K562 (cell line): Measurements from ENCODE around the gene PKHD1. TPM values are rescaled to one million over a fixed set of nuclear protein-coding genes. Genes with fewer than 3 reads are reported as not detected.

ENCODE experiments used
- ATAC-seq: fragments of 200-7000 bp; cut with Tn5 transposase; 3 replicates; pipeline ENCODE4 v1.9.1; 2020; ENCODE audit warnings: moderate library complexity
- BruUV-seq: library from RNA; stranded (reverse); fragments of 400-500 nt; replicated peaks from 2 replicates; lab custom pipeline; 2021; lab: Mats Ljungman, UMichigan
- CTCF ChIA-PET: fragments of 300-600 bp; formaldehyde crosslinking; extraction: SDS; loops from one replicate; lab custom pipeline; 2021; ENCODE audit warnings: low intra/inter-chr PET ratio; lab: Yijun Ruan, JAX
- POLR2A ChIA-PET: fragments of 300-600, 350-650 bp; sonication (Branson Sonifier 250); formaldehyde crosslinking; extraction: SDS; loops from one replicate; lab custom pipeline; 2021; ENCODE audit warnings: antibody characterized with exemption, inconsistent platforms; lab: Yijun Ruan, JAX
- DNase-seq, 4 experiments: peaks; one replicate each; pipeline versions ENCODE4 v3.0.0 to v3.0.0-alpha.2; 2011 to 2018; ENCODE audit warnings: low spot score in 3 of 4, mixed read lengths in 3 of 4; ENCODE audit errors: extremely low read depth in 1 of 4
- FAIRE-seq: peaks from 2 replicates; lab custom pipeline; 2011; peaks lifted over from hg19 to GRCh38; lab: Jason Lieb, UNC
- H2AFZ ChIP-seq: 2 replicates; pipeline ENCODE4 v1.6.0; 2011; ENCODE audit warnings: low read depth, low read length, control low read depth, inconsistent platforms
- H3K27ac ChIP-seq: fragments of 200-600 bp; 3 replicates; pipeline ENCODE4 v1.8.0; 2011; ENCODE audit warnings: low read depth, mild to moderate bottlenecking, control low read depth, inconsistent platforms, low read length, moderate library complexity, mixed read lengths; ENCODE audit errors: extremely low read depth
- H3K27me3 ChIP-seq, 2 experiments: fragments of 300-600 bp in 1 of 2; 2 replicates in 1 of 2; 3 replicates in 1 of 2; pipeline versions ENCODE4 v1.6.0 to v1.8.0; 2011; ENCODE audit warnings: inconsistent platforms in 2 of 2, low read length in 2 of 2, mild to moderate bottlenecking in 1 of 2, mixed read lengths in 1 of 2, moderate library complexity in 1 of 2; ENCODE audit not compliant: control insufficient read depth in 2 of 2, insufficient read depth in 2 of 2
- H3K36me3 ChIP-seq: fragments of 300-600 bp; 3 replicates; pipeline ENCODE4 v1.8.0; 2011; ENCODE audit warnings: mild to moderate bottlenecking, low read length, inconsistent platforms; ENCODE audit not compliant: control insufficient read depth, insufficient read depth
- H3K4me1 ChIP-seq, 2 experiments: fragments of 200-600 bp in 1 of 2; replicated peaks in 1 of 2; 2 replicates in 1 of 2; 3 replicates in 1 of 2; pipeline versions ENCODE4 v1.5.1 to v1.8.0; 2011; ENCODE audit warnings: inconsistent platforms in 2 of 2, low read length in 2 of 2, mild to moderate bottlenecking in 1 of 2, mixed read lengths in 1 of 2, moderate library complexity in 1 of 2; ENCODE audit not compliant: control insufficient read depth in 2 of 2, insufficient read depth in 2 of 2
- H3K4me2 ChIP-seq: 2 replicates; pipeline ENCODE4 v1.6.1; 2011; ENCODE audit warnings: low read length, control low read depth, inconsistent platforms, mixed read lengths; ENCODE audit not compliant: insufficient read depth
- H3K4me3 ChIP-seq: fragments of 200-600 bp; sonication (generic), shearing (Covaris generic); 2 replicates; pipeline ENCODE4 v1.5.1; 2016; ENCODE audit warnings: control low read depth, inconsistent platforms
- H3K79me2 ChIP-seq: fragments of 200-600 bp; 3 replicates; pipeline ENCODE4 v1.8.0; 2011; ENCODE audit warnings: low read length, inconsistent platforms; ENCODE audit not compliant: control insufficient read depth, insufficient read depth
- H3K9ac ChIP-seq, 2 experiments: 2 replicates each; pipeline versions ENCODE4 v1.6.0 to v1.6.1; 2011; ENCODE audit warnings: low read depth in 2 of 2, low read length in 2 of 2, control low read depth in 1 of 2, inconsistent platforms in 1 of 2, mild to moderate bottlenecking in 1 of 2, mixed read lengths in 1 of 2; ENCODE audit not compliant: insufficient read depth in 1 of 2
- H3K9me1 ChIP-seq: one replicate; pipeline ENCODE4 v1.6.0; 2011; ENCODE audit warnings: inconsistent platforms, mild to moderate bottlenecking, low read length, moderate library complexity; ENCODE audit not compliant: control insufficient read depth, insufficient read depth
- H3K9me3 ChIP-seq: replicated peaks from 2 replicates; pipeline ENCODE4 v1.5.1; 2011; ENCODE audit warnings: low read depth, low read length, inconsistent platforms; ENCODE audit not compliant: control insufficient read depth, insufficient read depth
- H4K20me1 ChIP-seq: replicated peaks from 2 replicates; pipeline ENCODE4 v1.6.1; 2011; ENCODE audit warnings: low read length, inconsistent platforms, mixed read lengths; ENCODE audit not compliant: control insufficient read depth, insufficient read depth
- ASH1L ChIP-seq: fragments of 450-650 bp; IDR thresholded peaks from 2 replicates; pipeline ENCODE4 v1.6.1; 2018; ENCODE audit warnings: borderline replicate concordance, mild to moderate bottlenecking, low read depth; ENCODE audit not compliant: partially characterized antibody
- DACH1 ChIP-seq: fragments of 450-650 bp; IDR thresholded peaks from 2 replicates; pipeline ENCODE4 v1.6.1; 2018; ENCODE audit not compliant: partially characterized antibody
- HDGF ChIP-seq: fragments of 450-650 bp; IDR thresholded peaks from 2 replicates; pipeline ENCODE4 v1.6.1; 2016
- HES1 ChIP-seq: fragments of 450-650 bp; IDR thresholded peaks from 2 replicates; pipeline ENCODE4 v1.6.1; 2016; ENCODE audit warnings: low read depth, mild to moderate bottlenecking, moderate library complexity
- HMGXB4 ChIP-seq: sonication (generic); formaldehyde crosslinking; IDR thresholded peaks from 2 replicates; pipeline ENCODE4 v1.8.1; 2023; ENCODE audit warnings: mild to moderate bottlenecking, missing genetic modification reagents
- HSF4 ChIP-seq: fragments of 250-450 bp; sonication (Bioruptor Pico); IDR thresholded peaks from 2 replicates; pipeline ENCODE4 v2.1.2; 2022; ENCODE audit warnings: mild to moderate bottlenecking, moderate library complexity, borderline replicate concordance
- MNT ChIP-seq, 2 experiments: fragments of 450-650 bp; conservative IDR thresholded peaks; 2 replicates each; pipeline ENCODE4 v1.6.1; 2017; ENCODE audit warnings: mild to moderate bottlenecking in 2 of 2, moderate library complexity in 2 of 2
- NFE2L1 ChIP-seq: fragments of 450-650 bp; IDR thresholded peaks from 2 replicates; pipeline ENCODE4 v1.6.1; 2016; ENCODE audit warnings: missing genetic modification characterization, low read depth, mild to moderate bottlenecking, missing compliant biosample characterization, moderate library complexity, borderline replicate concordance
- NFIC ChIP-seq: fragments of 450-650 bp; IDR thresholded peaks from 2 replicates; pipeline ENCODE4 v1.6.1; 2017; ENCODE audit warnings: mild to moderate bottlenecking, inconsistent platforms
- TEAD2 ChIP-seq: fragments of 450-650 bp; IDR thresholded peaks from 2 replicates; pipeline ENCODE4 v1.6.1; 2016; ENCODE audit warnings: missing genetic modification characterization, control low read depth, missing compliant biosample characterization
- ZBTB5 ChIP-seq: fragments of 450-650 bp; IDR thresholded peaks from 2 replicates; pipeline ENCODE4 v1.6.1; 2017; ENCODE audit warnings: antibody characterized with exemption
- ZFX ChIP-seq: sonication (generic); formaldehyde crosslinking; IDR thresholded peaks from 2 replicates; pipeline ENCODE4 v1.8.0; 2022; ENCODE audit warnings: mild to moderate bottlenecking, missing genetic modification reagents, moderate library complexity
- ZNF586 ChIP-seq: fragments of 450-650 bp; formaldehyde crosslinking; conservative IDR thresholded peaks from 2 replicates; pipeline ENCODE4 v1.4.0; 2020; ENCODE audit warnings: mild to moderate bottlenecking, moderate library complexity
- WGBS: fragments of 100-300 bp; shearing (Covaris generic); methylation state at CpG from one replicate; pipeline ENCODE4 v1.1.6; 2016; ENCODE audit warnings: low coverage, mixed read lengths; ENCODE audit not compliant: insufficient coverage; ENCODE audit errors: missing lambda C conversion rate; 5-methylcytosine and 5-hydroxymethylcytosine counted together
- in situ Hi-C: fragments of 300-500 bp; cut with MboI; formaldehyde crosslinking; loops from 4 replicates; pipeline ENCODE4 v1.15.0; 2018; ENCODE audit warnings: inconsistent platforms, mixed read lengths
- intact Hi-C: fragments of 100-400 bp; cut with micrococcal nuclease; formaldehyde crosslinking; loops from 2 replicates; pipeline ENCODE4 v1.14.2; 2022
- polyA plus RNA-seq, 8 experiments: library from polyadenylated mRNA; depleted of rRNA in 4 of 8; stranded (reverse) in 5 of 8; unstranded in 3 of 8; fragments of >200 nt; fragmentation: Nextera tagmentation in 2 of 8; fragmentation: Illumina TruSeq in 1 of 8; extraction: Ambion mirVana in 2 of 8; extraction: Trizol in 1 of 8; gene quantifications; 2 replicates each; pipeline versions ENCODE4 v1.2.1 to v1.2.3, GENCODE V29; 2011 to 2014; ENCODE audit warnings: inconsistent platforms in 1 of 8, missing spikeins in 1 of 8
- total RNA-seq, 7 experiments: library from RNA; depleted of rRNA in 6 of 7; stranded (reverse); fragments of >200 nt in 6 of 7; fragmentation: Illumina TruSeq in 2 of 7; extraction: Trizol in 2 of 7; gene quantifications; 2 replicates each; pipeline versions ENCODE4 v1.2.1 to v1.2.3, GENCODE V29; 2011 to 2021; ENCODE audit warnings: low replicate concordance in 1 of 7

Gene PKHD1
- total and polyA plus RNA-seq, 9 of the 15 experiments (the other 6 are each of a cell fraction or from before 2014, with no cell fraction given) = 0.01 to 0.04 (median 0.01) TPM; not detected in 6

DNA sequence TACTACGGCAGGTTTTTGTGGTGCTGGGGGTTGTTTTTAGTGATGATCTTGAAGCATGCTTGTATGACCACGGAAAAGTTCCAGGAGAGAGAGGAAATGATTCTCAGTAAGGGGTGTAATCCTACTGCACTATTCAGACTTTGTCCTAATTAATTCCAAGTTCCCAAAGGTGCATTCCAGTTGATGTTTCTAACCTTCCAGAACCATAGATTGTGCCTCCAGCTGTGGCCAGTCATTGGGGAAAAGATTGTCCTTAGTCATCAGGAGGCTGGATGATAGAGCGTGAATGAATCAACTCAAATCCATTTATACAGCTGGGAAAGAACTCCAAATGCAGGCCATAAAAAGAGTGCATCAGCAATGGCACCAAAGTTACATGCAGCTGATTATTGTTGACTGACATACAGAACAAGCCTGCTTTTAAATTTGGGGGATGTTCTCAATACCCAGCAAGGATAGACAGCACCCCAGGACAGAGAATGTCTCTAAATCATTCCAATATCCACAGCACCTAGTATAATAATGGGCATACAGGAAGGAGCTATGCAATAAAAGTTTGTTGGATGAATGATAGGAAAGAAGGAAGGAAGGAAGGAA is 27.8 kb upstream of the PKHD1 start (continued):
- TF ChIP-seq HDGF = no peak
- TF ChIP-seq MNT (conservative IDR thresholded peaks at IDR 0.05) = no peak
- TF ChIP-seq NFIC = no peak
- no peak for TF ChIP-seq TEAD2 (tag)

- Histone ChIP-seq H3K4me1 (no peaks in the 10 kb centered on the region), H3K36me3 (no peaks in the 10 kb centered on the region), H3K4me2 (no peak overlapping the region), H2AFZ (no peak overlapping the region), H3K27ac (no peak overlapping the region), H4K20me1 (no peaks in the 10 kb centered on the region), H3K9me1 (no peaks in the 10 kb centered on the region), H3K79me2 (no peaks in the 10 kb centered on the region), H3K9me3 (no peaks in the 10 kb centered on the region), H3K9ac (no peak overlapping the region), H3K4me3 (no peak overlapping the region), H3K27me3 (no peaks in the 10 kb centered on the region)
- no peak for ATAC-seq
- in situ Hi-C loops (no loop called here), intact Hi-C loops (no loop called here)
- DNase-seq = no peak
- 0% methylated on average over 2 of the region's 2 CpGs for WGBS
- POLR2A ChIA-PET = no interaction called here
- no peak for FAIRE-seq
- CTCF ChIA-PET = no interaction called here
- BruUV-seq = no TSS peak
- TF ChIP-seq ASH1L = no peak
- TF ChIP-seq NFE2L1 (tag) = no peak
- TF ChIP-seq HSF4 = no peak
- TF ChIP-seq DACH1 = no peak
- no peak for TF ChIP-seq HMGXB4
- TF ChIP-seq ZNF586 (CRISPR knock-in tag) = no peak
- TF ChIP-seq ZFX (CRISPR knock-in tag) = no peak
- TF ChIP-seq HES1 = no peak
- TF ChIP-seq ZBTB5 = no peak
These were observed 21.8 kb upstream of the PKHD1 start for GRCh38 chr6:52109171-52109571.
